Calu3 (cell line): ENCODE data around the gene NECAB2. TPM values are rescaled to one million over a fixed set of nuclear protein-coding genes. Genes with fewer than 3 reads are reported as not detected.

ENCODE experiments used
- BruUV-seq: library from RNA; stranded (reverse); fragments of 400-500 nt; replicated peaks from 2 replicates; lab custom pipeline; 2021; lab: Mats Ljungman, UMichigan
- CTCF ChIA-PET: fragments of 300-600 bp; sonication (Branson Sonifier 250); formaldehyde crosslinking; loops from one replicate; lab custom pipeline; 2022; ENCODE audit warnings: antibody characterized with exemption; lab: Charles Lee
- DNase-seq: peaks from one replicate; pipeline ENCODE4 v3.0.0; 2022
- H3K27ac Mint-ChIP-seq: one replicate; pipeline ENCODE4 v1.8.0; 2022; ENCODE audit warnings: mixed read lengths; ENCODE audit not compliant: unreplicated experiment
- H3K27me3 Mint-ChIP-seq: one replicate; pipeline ENCODE4 v1.8.0; 2022; ENCODE audit warnings: mixed read lengths; ENCODE audit not compliant: unreplicated experiment
- H3K36me3 Mint-ChIP-seq: one replicate; pipeline ENCODE4 v1.8.0; 2022; ENCODE audit warnings: mild to moderate bottlenecking, moderate library complexity, mixed read lengths; ENCODE audit not compliant: insufficient read depth, unreplicated experiment
- H3K4me1 Mint-ChIP-seq: one replicate; pipeline ENCODE4 v1.8.0; 2022; ENCODE audit warnings: mild to moderate bottlenecking, low read depth, mixed read lengths; ENCODE audit not compliant: unreplicated experiment
- H3K4me3 Mint-ChIP-seq: one replicate; pipeline ENCODE4 v1.8.0; 2022; ENCODE audit warnings: mild to moderate bottlenecking, low read depth, moderate library complexity, mixed read lengths; ENCODE audit not compliant: unreplicated experiment
- H3K9me3 Mint-ChIP-seq: one replicate; pipeline ENCODE4 v1.8.0; 2022; ENCODE audit warnings: low read depth, mixed read lengths; ENCODE audit not compliant: unreplicated experiment
- intact Hi-C: fragments of 100-400 bp; cut with micrococcal nuclease; formaldehyde crosslinking; loops from one replicate; pipeline ENCODE4 v1.10.0; 2022; ENCODE audit not compliant: unreplicated experiment
- total RNA-seq: library from RNA; stranded (reverse); gene quantifications from 2 replicates; pipeline ENCODE4 v1.2.3, GENCODE V29; 2022
- TF ChIP-seq, protein P1 (sequence below): fragments of 200-600 bp; IDR thresholded peaks from one replicate; pipeline ENCODE4 v1.8.0; 2022; ENCODE audit warnings: antibody characterized with exemption; ENCODE audit not compliant: unreplicated experiment

NECAB2 gene
- total RNA-seq, 1 experiment from 2014 or later: 0.28 TPM

DNA sequence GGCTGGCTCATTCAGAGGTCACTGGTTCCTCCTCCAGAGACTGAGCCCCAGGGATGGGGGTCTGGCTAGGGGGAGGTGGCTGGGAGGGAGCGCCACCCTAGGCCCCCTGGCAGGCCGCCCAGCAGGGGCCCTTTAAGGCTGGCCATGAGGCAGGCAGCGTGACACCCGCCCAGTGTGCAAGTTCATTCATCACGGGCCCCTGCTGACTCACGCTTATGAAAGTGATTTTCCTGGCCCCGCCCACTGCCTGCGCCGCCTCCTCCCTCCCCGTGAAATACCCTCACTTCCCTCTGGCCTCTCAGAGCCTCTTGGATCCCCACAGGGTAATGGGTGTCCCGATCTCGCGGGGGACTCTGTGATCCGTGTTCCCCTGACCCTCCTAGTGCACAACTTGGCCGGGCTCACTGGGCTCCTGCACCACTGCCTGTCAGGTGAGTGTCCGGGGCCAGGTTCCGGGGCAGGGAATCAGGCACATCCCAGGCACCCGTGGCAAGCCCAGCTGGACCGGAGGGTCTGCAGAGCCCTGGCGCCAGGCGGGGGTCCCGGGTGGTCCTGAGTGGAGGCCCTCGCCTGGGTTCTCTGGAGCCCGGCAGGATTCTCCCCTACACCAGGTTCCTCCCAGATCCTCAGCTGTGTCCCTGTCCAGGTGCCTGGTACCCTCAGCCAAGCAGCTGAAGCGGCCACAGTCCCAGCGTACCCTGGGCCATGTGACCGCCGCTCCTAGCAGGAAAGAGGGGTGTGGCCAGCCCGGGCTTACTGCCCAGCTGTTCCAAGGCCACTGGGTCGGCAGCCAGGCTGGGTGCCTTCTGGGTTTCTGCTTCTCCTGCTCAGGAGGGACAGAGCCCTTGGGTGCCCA, 14.9 kb upstream of the NECAB2 start, which contains the start of gene OSGIN1:
OSGIN1 (plus strand) TSS at position 301 of the 856 bp plus-strand sequence. CDS start 4,432 bp downstream, outside the sequence.
- Mint-ChIP-seq H3K4me3 (peak within 1 kb of the TSS; percentile 84), H3K4me1 (peaks cover 9% of the 10 kb centered on the region), H3K27me3 (no peaks in the 10 kb centered on the region), H3K27ac (peak within 1 kb of the TSS; percentile 87), H3K9me3 (no peaks in the 10 kb centered on the region), H3K36me3 (peaks cover 46% of the 10 kb centered on the region)
- CTCF ChIA-PET: interaction anchor here (0.6 to 1.3 kb wide), 8 partner anchors 17 to 234 kb away, joined by 3 to 9 read pairs (median 4); partner anchors contain the start of gene TAF1C
- peak; percentile 96 for DNase-seq
- BruUV-seq: no TSS peak
- TF ChIP-seq, protein P1, sequence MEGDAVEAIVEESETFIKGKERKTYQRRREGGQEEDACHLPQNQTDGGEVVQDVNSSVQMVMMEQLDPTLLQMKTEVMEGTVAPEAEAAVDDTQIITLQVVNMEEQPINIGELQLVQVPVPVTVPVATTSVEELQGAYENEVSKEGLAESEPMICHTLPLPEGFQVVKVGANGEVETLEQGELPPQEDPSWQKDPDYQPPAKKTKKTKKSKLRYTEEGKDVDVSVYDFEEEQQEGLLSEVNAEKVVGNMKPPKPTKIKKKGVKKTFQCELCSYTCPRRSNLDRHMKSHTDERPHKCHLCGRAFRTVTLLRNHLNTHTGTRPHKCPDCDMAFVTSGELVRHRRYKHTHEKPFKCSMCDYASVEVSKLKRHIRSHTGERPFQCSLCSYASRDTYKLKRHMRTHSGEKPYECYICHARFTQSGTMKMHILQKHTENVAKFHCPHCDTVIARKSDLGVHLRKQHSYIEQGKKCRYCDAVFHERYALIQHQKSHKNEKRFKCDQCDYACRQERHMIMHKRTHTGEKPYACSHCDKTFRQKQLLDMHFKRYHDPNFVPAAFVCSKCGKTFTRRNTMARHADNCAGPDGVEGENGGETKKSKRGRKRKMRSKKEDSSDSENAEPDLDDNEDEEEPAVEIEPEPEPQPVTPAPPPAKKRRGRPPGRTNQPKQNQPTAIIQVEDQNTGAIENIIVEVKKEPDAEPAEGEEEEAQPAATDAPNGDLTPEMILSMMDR: no peak
- intact Hi-C loops: loop anchor here (10.0 kb wide), 2 partner anchors 128 to 222 kb away; no protein-coding TSS in a partner anchor

DNA sequence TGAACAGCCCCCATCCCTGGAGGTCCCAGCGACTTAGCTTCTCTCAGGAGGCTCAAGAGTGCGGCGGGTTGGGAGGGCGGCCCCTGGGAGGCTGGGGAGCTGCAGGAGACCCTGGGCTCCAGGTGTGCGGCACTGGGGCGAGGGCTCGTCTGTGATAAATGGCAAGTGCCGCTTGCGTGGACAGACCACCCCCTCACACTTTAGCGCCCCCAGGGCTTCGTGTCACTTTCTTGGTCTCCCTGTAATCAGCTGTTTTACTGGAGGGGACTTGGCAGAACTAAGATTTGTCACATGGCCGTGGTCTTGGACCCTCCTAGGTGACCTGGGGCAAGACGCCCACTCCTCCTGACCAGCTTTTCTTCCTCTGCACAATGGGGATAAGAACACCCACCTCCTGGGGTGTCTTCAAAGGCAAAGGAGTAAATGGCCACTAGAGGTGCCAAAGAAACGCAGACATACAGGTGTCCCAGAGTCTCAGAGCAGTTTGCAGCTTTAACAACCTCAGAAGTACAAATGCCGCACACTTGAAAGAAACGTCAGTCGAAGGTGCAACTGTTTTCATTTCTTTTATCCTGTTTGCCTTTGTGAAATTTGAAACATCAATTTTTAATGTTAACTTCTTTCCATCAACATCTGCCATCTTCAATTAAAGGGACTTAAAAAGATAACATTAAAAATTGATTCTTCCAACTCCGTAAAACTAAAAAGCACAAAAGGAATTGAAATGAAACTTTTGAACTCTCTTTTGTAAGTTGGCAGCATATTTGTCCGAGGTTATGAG, 14.1 kb upstream of the NECAB2 start:
- Mint-ChIP-seq H3K9me3 (no peaks in the 10 kb centered on the region), H3K27ac (peak overlapping the region; percentile 87), H3K36me3 (peaks cover 53% of the 10 kb centered on the region), H3K4me1 (peaks cover 9% of the 10 kb centered on the region), H3K27me3 (no peaks in the 10 kb centered on the region), H3K4me3 (peak overlapping the region; percentile 84)
- TF ChIP-seq, protein P1: peak; percentile 74
- CTCF ChIA-PET: interaction anchor here (0.6 to 1.3 kb wide), 10 partner anchors 18 to 233 kb away, joined by 3 to 9 read pairs (median 4); partner anchors contain the start of gene TAF1C
- peak; percentile 48 for DNase-seq
- intact Hi-C loops: loop anchor here (10.0 kb wide), 2 partner anchors 129 to 221 kb away; no protein-coding TSS in a partner anchor
- TSS peak; percentile 73 for BruUV-seq

DNA sequence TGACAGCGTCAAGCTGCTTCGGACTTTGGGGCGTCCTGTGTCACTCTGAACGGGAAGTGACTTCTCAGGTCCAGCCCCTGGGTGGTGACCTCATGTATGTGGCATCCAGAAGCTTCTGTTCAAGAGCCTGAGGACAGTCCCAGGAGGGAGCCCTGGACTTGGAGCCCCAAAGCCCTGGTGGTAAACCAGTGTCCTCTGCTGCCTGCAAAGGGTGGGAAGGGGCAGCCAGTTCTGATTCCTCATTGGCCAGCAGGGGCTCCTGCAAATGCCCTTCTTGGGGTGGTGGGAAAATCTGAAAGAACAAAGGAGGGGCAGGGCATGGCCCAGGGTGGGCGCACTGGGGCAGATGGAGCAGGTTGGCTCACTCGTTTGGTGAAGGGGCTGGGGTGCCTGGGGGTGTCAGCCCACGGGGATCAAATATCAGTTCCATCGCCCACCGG, 13.4 kb upstream of the NECAB2 start:
- peaks cover 9% of the 10 kb centered on the region for H3K4me1 Mint-ChIP-seq
- no peaks in the 10 kb centered on the region for H3K9me3 Mint-ChIP-seq
- peak overlapping the region; percentile 78 for H3K27ac Mint-ChIP-seq
- H3K36me3 Mint-ChIP-seq: peaks cover 53% of the 10 kb centered on the region
- no TSS peak for BruUV-seq
- intact Hi-C loops: loop anchor here (10.0 kb wide), 2 partner anchors 130 to 220 kb away; no protein-coding TSS in a partner anchor
- TF ChIP-seq, protein P1: no peak
- CTCF ChIA-PET: interaction anchor here (0.7 to 1.2 kb wide), 3 partner anchors 28 to 221 kb away, joined by 3 read pairs; no protein-coding TSS in a partner anchor
- H3K4me3 Mint-ChIP-seq: peak overlapping the region; percentile 84
- no peaks in the 10 kb centered on the region for H3K27me3 Mint-ChIP-seq
- DNase-seq: peak; percentile 58
